Peyer's patch (tissue), 4 donors: ENCODE results near the gene PIEZO1.

Source experiments
- CTCF ChIP-seq, 6 experiments: fragments of 450-650 bp in 4 of 6; fragments of 200-600 bp in 2 of 6; sonication (generic) in 1 of 6; IDR thresholded peaks; one replicate each; pipeline ENCODE4 v1.5.1; 2017 to 2019; ENCODE audit warnings: antibody characterized with exemption in 6 of 6, mild to moderate bottlenecking in 3 of 6, moderate library complexity in 1 of 6
- POLR2A ChIP-seq, 2 donors: fragments of 450-650 bp; IDR thresholded peaks; one replicate each; pipeline ENCODE4 v1.5.1; 2017; ENCODE audit warnings: antibody characterized with exemption in 2 of 2, mild to moderate bottlenecking in 2 of 2, moderate library complexity in 2 of 2

GRCh38 chr16:88770461-88771293 is 14.3 kb downstream of the PIEZO1 start:
- TF ChIP-seq POLR2A (IDR thresholded peaks at IDR 0.05) (peak in 1 of 2 donors; percentile 37), CTCF (IDR thresholded peaks at IDR 0.05) (no peak)
